CD4-positive, alpha-beta T cell treated with Interleukin-6 for 4 hours (primary cell): ENCODE results near the gene FHOD1.
A peak's percentile ranks its signal among the peaks of the same experiment; 100 is the strongest.

ENCODE experiments used
- DNase-seq: peaks from one replicate; pipeline ENCODE4 v3.0.0-alpha.2; 2020; ENCODE audit warnings: mixed read lengths

FHOD1 gene

DNA sequence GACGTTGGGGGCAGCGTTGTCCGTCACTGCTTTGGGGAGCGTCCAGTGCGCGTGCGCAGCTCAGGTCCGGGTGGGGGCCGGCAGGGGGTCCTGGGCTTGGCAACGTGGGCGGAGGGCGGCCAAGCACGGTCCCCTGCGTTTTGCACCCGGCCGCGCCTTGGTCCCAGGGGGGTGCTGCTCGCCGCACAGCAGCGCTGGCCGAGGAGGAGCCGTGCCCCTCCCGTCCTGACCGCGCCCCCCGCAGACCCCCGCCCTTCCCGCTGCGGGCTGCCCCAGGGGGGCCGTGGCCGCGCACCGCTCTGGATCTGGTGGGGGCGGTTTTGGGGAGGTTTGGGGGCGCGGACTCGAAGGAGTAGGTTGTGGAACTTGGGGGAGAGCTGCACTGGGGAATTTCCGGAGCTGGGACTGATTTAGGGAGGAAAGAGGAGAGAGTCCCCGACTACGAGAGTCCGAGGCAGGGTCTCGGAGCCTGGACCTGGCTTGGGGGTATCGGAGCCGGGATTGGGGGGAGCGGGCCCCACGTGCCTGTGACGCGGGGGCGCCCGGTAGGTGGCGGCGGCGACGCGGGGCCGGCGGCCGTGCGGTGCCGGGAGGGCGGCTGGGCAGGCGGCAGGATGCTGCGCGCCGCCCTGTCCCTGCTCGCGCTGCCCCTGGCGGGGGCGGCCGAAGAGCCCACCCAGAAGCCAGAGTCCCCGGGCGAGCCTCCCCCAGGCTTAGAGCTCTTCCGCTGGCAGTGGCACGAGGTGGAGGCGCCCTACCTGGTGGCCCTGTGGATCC lies 1.3 kb upstream of the FHOD1 start, which contains the start of gene SLC9A5:
Gene SLC9A5, plus strand, starts transcription at position 579 of the 777 bp plus-strand sequence. Its CDS starts 36 bp downstream, at position 615.
- DNase-seq = peak; percentile 39

DNA sequence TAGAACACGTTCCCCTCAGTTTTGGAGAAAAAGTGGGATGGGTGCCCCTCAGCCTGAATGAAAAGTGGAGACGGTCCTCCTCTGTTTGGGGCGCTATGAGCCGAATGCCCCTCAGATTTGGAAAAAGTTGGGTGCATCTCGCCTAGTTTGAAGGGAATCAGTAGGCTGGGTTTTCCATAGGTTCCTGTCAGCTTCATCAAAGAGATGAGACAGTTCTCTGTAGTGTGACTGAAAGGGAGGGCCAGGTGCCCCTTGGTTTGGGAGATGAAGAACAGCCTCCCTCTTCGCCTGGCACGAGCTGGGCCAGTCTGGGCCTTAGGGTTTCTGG lies 756 bp upstream of the FHOD1 start:
- no peak for DNase-seq

DNA sequence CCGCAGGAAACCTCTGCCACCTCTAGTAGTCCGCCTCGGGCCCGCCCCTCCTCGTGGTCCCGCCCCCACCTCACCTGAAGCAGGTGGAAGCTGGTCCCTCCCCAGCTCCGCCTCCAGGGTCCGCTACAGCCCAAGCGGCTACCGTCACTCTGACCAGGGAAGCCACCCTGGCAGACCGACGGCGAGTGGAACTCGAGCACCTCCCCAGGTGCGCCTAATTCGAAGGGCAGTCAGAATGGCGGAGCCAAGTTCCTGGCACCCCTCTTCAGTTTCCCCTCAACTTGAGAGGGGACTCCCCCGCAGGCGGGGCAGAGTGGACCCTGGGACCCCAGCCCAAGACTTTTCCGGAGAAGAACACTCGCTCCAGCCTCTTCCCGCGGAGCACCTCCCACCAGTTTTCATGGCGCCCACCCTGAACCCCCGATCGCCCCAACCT lies 507 bp downstream of the FHOD1 start:
- peak; percentile 67 for DNase-seq

DNA sequence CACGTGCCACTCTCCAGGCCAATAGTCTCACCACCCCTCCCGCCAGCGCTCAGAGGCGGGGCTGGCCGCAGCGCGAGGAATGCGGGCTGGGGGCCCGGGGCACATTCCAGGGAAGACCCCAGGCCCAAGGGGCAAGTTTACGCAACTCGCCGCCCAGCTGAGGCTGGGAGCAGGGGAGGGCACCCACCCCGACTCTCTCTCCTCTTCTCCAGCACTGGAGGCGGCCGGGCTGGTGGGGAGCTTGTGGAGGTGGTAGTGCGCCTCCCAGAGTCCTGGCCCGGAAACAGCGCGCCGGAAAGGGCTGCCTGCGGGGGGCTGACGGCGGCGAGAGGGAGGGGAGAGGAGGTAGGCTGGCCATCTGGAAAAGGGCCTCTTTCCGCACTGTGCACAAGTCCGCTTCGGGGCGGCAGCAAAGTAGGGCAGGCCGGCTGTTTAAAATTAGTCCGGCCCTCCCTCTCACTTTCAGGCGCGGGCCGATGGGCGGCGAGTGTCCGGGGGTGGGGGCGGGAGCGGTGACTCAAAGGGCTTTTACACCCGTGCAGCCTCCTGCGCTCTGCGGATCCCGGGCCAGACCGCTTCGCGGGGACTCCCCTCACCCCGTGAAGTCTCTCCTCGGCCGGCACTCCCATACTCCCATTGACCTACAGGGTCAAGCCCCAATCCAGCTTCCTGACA lies 1.1 kb downstream of the FHOD1 start:
- peak; percentile 45 for DNase-seq

DNA sequence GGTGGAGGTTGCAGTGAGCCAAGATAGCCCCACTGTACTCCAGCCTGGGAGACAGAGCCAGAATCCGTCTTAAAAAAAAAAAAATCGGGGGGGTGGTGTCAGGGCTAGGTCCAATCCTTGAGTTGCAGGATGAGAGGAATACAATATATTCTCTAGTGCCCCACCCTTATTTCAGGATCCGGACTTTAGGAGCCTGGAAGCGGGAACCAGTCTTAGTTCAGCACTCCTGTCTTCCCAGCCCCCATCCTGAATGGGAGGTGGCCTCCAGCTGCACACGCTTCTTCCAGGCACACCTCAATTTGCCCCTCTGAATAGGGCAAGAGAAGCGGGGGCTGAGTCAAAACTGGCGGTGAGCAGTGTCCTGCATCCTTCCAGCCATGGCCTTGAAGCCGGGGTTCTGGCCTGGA lies 1.6 kb downstream of the FHOD1 start:
- no peak for DNase-seq

DNA sequence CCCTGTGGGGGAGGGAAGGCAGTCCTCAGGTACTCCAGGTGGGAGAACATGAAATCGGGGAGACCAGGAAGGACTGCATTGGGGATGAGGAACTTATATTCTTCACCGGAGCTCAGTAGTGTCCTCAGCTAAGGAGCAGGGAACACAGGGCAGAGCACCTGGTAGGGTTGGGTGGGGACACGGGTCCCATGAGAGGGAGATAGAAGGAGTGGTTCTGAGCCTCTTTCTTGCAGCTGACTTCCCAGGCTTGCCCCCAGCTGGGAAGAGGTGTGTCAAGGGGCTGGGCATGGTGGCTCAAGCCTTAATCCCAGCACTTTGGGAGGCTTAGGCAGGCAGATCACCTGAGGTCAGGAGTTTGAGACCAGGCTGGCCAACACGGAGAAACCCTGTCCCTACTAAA lies 2.1 kb downstream of the FHOD1 start:
- no peak for DNase-seq

DNA sequence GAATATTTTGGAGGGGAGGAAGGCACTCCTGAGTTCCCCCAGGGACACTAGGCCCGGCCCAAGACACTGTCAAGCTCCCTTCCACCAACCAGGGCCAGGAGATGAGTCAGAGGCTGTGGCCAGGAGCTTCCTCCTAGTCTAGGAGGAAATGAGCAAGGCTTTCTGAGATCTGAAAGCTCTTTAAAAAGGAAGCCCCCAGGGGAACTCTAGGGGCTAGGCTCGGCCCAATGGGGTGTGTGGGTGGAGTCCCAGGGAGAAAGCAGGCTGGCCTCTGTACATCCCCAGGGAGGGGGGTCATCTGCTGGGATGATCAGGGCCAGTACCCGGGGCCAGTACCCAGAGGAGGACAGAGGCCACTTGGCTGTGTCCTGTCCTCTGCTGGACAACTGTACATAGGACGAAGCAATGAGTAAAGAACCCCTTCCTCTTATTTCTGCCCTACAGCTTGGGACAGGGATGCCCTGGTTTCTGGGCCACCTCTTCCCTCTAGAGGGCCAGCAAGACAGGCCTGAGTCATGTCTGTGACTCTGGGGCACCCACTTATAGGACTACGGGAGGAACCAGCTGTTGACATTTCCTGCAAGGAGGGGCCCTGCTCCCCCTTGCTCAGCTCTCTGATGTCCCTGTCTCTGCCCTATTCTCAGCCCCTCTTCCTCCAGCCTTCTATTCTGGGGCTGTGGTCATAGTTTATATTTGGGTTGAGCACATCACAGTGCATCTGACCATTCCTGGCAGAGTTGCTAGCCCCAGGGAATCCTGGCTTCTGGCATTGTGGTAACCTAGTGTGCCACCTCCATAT lies 2.7 kb downstream of the FHOD1 start:
- peak; percentile 84 for DNase-seq

DNA sequence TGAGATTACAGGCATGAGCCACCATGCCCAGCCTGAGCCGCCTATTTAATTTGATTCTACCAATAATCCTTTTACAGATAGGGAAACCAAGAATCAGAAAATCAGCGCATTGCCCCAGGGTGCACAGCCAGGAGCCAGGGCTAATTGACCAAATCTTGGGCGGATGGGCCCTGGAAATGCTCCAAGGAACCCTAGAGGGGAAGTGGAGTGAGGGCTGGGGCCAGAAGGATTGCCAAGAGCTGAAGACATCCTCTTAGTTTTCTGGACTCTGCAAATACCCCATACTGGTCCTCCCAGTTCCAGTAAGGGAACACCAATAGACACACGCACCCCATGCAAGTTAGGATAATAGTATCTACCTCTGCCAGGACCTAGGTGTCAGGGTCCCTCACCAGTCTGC lies 3.8 kb downstream of the FHOD1 start:
- DNase-seq = no peak

DNA sequence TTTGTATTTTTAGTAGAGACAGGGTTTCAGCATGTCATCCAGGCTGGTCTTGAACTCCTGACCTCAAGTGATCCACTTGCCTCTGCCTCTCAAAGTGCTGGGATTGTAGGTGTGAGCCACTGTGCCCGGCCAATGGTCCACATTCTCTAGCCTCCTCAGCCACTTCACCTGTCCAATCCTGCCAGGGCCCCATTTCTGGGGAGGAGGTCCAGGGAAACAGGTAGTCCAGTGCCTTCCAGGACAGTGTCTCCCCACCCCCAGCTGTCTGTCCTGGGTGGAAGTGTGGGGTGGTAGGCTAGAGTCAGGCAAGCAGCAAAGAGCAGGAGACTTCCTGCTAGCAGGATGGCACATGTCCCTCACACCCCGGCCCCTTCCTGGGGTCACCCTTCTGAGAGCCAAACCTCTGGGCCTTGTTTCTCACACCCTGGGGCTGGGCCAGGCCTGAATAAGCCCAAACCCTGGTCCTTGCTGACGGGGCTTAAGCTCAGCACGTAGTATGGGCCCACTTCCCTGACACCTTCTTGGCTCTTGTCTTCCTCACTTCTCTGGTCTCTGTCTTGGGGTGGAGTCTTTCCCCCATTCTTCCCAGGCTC lies 5.0 kb downstream of the FHOD1 start:
- DNase-seq = no peak

DNA sequence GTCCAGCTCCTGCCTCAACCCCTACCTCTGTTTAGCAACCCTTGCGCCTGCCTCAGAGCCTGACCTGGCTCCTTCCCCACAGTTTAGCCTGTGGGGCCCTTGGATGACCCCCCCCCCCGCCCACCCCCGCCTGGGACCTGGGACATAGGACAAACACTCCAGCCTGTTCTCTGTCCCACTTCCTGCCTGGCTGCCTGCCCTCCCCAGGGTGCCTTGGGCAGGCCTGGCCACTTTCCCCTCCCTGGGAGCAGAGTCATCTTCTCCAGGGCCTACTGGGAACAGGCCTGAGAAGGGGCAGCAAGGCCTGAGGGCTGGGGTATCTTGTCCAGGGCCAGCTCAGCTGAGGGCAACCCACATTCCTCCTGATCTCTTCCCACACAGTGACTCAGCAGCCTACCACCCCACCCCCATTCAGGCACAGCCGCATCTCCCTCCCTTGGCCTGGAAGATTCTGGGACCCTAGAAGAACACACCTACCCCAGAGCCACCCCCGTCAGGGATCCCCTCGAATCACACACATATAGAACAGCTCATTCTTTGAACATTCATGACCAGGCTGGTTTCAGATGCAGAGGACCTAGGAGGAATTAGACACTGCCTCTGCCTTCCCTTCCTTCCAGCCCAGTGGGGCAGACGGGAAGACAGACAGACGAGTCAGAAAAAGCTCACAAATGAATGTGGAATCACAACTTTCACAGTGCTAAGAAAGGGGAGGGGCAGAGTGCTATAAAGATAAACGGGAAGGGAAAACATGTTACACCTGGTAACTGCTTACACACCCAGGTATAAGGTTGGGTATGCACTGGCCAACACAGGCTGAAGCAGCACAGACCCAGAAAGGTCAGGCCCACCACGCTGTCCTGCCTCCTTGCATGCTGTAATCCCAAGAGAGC lies 6.0 kb downstream of the FHOD1 start:
- no peak for DNase-seq

DNA sequence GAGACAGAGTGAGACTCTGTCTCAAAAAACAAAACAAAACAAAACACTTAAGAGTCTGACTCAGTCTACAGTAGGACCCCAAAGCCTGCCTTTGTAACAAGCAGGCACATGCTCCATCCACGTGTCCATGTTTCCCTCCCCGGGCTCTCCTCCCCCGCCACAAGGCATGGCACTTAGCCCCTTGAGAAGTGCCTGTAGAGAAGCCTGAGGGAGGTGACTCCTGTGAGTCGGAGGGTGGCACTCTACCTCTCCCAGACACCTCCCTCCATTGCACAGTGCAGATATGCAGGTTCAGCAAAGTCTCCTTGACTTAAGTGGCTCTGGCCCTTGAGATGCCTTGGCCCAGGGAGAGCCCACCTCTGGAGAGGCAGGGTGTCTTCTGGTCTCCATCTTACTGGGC lies 6.8 kb downstream of the FHOD1 start:
- DNase-seq = no peak

DNA sequence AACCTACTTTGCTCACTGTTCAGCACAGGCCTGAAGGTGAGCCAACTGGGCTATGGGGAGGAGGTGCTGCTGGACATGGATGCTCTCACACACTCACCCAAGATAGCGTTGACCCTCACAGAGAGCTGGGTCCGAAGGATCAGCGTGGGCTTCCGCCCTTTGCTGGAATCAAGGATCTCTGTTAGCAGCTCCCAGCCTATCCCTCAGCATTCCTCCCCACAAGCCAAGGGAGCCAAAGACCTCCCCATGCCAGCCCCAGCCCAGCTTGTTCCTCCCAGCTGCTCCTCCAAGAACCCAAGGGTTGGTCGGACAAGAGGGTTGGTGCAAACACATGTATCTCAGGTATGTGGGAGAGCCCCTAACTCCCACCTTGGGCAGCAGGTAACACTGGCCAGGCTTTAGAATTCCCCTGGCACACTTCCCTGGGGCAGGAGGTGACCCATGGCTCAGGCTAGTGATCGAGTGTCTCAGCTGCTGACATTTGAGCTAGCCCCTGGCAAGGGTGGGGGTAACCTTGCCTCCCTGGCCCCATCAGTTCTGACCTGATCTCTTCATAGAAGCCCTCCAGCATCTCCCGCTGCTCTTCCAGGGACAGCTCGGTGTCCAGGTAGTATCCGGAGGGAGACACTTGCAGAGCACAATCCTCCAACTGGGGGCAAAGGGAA lies 8.3 kb downstream of the FHOD1 start:
- DNase-seq = no peak

DNA sequence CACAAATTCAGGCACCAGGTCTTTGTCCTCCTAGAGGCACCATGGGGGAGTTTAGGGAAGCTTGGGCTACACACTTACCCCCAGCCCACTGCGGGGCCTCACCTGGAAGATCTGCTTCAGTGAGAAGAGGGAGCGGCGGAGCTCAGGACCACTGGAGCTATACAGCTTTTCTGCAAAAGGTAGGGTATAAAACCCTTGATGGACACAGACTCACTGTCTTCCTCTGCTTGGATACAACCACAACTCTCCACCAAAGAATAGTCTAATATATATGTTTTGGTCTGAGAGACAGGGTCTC lies 9.1 kb downstream of the FHOD1 start:
- no peak for DNase-seq

DNA sequence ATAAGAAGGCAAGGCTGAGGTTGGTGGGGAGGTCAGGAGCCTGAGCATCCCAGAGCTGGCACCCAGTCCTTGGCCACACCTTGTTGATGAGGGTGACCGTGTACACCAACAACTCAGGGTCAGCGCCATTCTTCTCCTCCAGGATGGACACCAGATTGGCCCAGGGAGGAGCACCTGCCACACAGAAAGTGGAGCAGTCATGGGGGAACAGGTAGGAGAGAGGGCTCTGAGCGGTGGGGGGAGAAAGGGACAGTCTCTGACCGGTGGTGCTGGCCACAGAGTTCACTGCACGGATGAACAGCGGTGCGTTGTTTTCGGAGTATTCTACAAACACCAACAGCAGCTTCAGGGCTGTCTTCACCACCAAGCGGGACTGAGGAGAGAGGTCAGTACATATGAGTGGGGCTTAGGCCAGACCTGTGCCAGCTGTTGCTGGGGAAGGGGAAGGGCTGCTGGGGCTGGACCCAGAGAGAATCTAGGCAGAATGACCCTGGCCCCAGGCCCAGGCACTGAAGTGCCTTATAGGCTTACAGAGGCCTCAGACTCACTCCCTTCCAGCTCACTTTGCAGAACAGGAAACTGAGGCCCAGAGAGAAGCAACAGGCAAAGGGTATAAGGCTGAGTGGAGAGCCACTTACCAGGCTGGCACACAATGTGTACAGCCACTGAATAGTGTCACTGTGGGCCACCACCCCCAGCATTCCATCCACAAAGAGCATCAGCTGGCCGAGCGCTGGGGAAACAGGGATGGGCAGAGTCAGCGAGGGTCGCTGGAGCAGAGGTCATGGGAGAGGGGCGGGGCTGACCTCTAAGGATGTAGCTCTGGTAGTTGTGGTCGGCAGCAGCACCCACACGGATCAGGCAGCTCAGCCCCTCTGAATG lies 9.6 kb downstream of the FHOD1 start:
- no peak for DNase-seq

DNA sequence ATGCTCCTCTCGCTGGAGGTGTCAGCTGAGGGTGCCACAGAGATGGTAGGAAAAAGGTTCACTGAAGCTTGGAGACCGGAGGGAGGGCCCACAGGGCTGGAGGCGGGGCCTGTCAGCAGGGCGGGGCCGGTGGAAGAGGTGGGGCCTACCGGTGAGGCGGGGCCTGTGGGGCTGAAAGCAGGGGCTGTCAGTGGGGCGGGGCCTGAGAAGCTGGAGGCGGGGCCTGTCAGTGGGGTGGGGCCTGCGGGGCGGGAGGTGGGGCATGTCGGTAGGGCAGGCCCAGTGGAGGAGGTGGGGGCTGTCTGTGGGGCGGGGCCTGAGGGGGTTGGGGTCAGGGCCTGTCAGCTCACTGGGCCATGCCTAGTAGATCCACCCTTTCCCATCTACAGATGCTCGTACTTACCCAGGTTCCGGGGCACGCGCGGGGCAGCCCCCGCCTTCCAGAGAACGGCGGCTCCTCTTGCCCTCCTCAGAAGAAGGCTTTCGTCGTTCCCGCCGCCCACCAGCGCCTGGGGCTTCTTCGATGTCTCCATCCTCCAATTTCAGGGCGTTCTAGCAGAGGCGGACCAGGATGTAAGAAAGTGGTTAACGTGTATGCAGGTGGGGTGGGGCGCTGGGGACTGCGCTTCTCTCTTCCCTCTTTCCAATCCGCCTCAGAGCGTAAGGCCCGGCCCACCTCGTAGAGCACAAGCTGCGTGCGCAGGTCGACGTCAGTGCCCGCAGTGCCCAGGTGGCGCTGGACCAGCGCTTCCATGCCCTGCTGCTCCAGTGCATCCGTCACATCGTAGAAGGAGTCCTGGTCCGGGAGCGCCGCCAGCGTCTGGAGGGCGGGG lies 10.5 kb downstream of the FHOD1 start:
- peak; percentile 53 for DNase-seq

DNA sequence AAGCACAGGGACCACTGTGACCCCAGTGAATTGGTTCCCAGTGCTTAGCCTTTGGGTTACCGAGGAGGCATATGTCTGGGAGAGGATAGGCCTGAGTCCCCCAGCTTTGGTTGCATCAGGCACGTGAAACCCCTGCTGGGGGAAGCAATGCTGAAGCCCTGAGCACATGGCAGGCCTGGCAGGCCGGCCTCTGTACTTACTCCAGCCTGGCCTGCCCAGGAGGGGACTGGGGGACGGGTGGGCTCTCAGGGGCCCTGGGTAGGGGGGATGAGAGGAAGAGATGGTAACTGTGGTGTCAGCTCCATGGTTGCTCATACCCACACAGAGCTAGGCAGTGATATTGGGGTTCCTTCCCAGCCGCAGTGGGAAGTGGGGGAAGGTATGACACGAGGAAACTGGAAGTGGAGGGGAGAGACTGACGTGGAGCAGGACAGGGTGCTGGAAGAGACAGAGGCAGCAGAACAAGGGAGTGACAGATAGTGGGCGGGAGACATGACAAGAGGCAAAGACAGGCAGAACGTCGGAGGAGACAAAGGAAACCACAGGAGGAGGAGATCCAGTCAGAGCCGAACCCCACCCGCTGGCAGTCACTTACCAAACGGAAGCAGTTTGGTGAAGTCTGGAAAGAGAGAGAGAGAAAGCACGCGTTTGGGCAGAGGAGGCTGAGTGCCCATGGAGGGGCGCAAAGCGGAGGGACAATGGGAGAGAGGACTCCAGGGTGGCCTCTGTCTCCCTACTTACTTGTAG lies 11.3 kb downstream of the FHOD1 start:
- peak; percentile 61 for DNase-seq

DNA sequence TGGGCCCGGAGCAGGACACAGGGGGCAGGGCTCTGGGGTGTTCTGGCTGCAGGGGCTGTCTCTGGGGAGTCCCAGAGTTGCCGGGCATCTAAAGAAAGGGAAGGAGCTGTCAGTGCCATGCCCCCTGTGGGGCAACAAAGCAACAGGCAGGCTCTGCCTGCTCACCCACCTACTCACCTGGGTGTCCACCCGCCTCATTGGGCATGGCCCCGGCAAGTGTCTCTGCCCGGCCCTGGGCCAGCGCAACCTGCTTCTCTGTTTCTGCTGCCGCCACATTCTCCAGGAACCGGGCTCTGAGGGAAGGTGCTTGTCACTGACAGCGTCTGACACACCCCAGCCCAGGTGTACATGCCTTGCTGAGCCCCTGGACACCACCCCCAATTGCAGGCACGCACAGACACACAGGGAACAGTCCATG lies 13.1 kb downstream of the FHOD1 start:
- no peak for DNase-seq

DNA sequence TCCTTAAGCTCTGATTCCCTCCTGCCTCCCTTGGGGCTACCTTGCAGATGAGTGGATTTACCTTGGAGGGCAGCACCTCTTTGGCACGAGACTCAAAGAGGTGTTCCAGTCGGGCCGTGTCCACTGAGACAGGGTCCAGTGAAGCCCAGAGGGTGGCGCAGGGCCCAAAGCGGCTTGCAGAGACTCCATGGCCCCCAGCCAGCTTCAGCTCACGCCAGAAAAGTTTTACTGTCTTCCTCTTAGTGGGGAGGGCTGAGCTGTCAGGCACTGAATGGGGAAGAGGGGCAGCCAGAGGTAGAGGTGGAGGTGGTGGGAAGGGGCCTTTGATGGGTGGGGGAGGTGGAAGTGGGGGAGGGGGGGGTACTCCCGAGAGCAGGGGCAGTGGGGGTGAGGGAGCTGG lies 13.7 kb downstream of the FHOD1 start:
- DNase-seq = no peak
